ENCODE data around the gene ZNF326.

The ZNF326 gene

GRCh38 chr1:90067194-90067931 lies 72.5 kb downstream of the ZNF326 start:
- no peak overlapping the region for H3K27ac Mint-ChIP-seq
- no peaks in the 10 kb centered on the region for H3K4me1 Mint-ChIP-seq (ENCODE audit: low read depth)
- H3K36me3 Mint-ChIP-seq (ENCODE audit: low read depth), result no peaks in the 10 kb centered on the region
- H3K27me3 Mint-ChIP-seq, result peaks cover 35% of the 10 kb centered on the region
- no peak overlapping the region for H3K4me3 Mint-ChIP-seq
- peaks cover 10% of the 10 kb centered on the region for H3K9me3 Mint-ChIP-seq

- H3K9me3 Mint-ChIP-seq, result peaks cover 3% of the 10 kb centered on the region
- no peaks in the 10 kb centered on the region for H3K4me1 Mint-ChIP-seq (ENCODE audit: low read depth)
- H3K4me3 Mint-ChIP-seq, result no peak overlapping the region
- H3K36me3 Mint-ChIP-seq (ENCODE audit: low read depth), result no peaks in the 10 kb centered on the region
- H3K27ac Mint-ChIP-seq, result no peak overlapping the region
- H3K27me3 Mint-ChIP-seq, result peaks cover 29% of the 10 kb centered on the region
Measured at GRCh38 chr1:90068611-90069280, 73.8 kb downstream of the ZNF326 start.

GRCh38 chr1:90074137-90074536 lies 79.2 kb downstream of the ZNF326 start:
- Mint-ChIP-seq H3K27me3 (peaks cover 19% of the 10 kb centered on the region), H3K4me1 (ENCODE audit: low read depth) (no peaks in the 10 kb centered on the region), H3K4me3 (no peak overlapping the region), H3K9me3 (no peaks in the 10 kb centered on the region), H3K36me3 (ENCODE audit: low read depth) (no peaks in the 10 kb centered on the region), H3K27ac (no peak overlapping the region)

- H3K4me3 Mint-ChIP-seq, result no peak overlapping the region
- no peaks in the 10 kb centered on the region for H3K9me3 Mint-ChIP-seq
- no peak overlapping the region for H3K27ac Mint-ChIP-seq
- no peaks in the 10 kb centered on the region for H3K36me3 Mint-ChIP-seq (ENCODE audit: low read depth)
- no peaks in the 10 kb centered on the region for H3K4me1 Mint-ChIP-seq (ENCODE audit: low read depth)
- peaks cover 19% of the 10 kb centered on the region for H3K27me3 Mint-ChIP-seq
Measured at GRCh38 chr1:90074566-90074965, 79.7 kb downstream of the ZNF326 start.

GRCh38 chr1:90074970-90075391 lies 80.1 kb downstream of the ZNF326 start:
- peaks cover 16% of the 10 kb centered on the region for H3K27me3 Mint-ChIP-seq
- no peaks in the 10 kb centered on the region for H3K9me3 Mint-ChIP-seq
- H3K36me3 Mint-ChIP-seq (ENCODE audit: low read depth), result no peaks in the 10 kb centered on the region
- H3K27ac Mint-ChIP-seq, result no peak overlapping the region
- H3K4me1 Mint-ChIP-seq (ENCODE audit: low read depth), result no peaks in the 10 kb centered on the region
- no peak overlapping the region for H3K4me3 Mint-ChIP-seq

GRCh38 chr1:90083995-90084394 lies 89.1 kb downstream of the ZNF326 start:
- Mint-ChIP-seq H3K27me3 (peaks cover 21% of the 10 kb centered on the region), H3K36me3 (ENCODE audit: low read depth) (no peaks in the 10 kb centered on the region), H3K9me3 (no peaks in the 10 kb centered on the region)

More at GRCh38 chr1:90083995-90084394, 89.1 kb downstream of the ZNF326 start:
- no peak overlapping the region for H3K4me3 Mint-ChIP-seq
- H3K27ac Mint-ChIP-seq, result no peak overlapping the region
- H3K4me1 Mint-ChIP-seq (ENCODE audit: low read depth), result no peaks in the 10 kb centered on the region

All from stimulated activated naive CD8-positive, alpha-beta T cell treated with anti-CD3 and anti-CD28 coated beads, Interleukin-15, Interleukin-2, amounts not matched to agents 100 ng/mL and 50 ng/mL, for 24 hours (primary cell).